HepG2 (cell line): ENCODE results near the gene MMP3. TPM values are rescaled to one million over a fixed set of nuclear protein-coding genes. Genes with fewer than 3 reads are reported as not detected.

Experiments used
- ATAC-seq: fragments of 200-7000 bp; cut with Tn5 transposase; 3 replicates; pipeline ENCODE4 v1.9.1; 2020; ENCODE audit warnings: mild to moderate bottlenecking, moderate library complexity
- BruUV-seq: library from RNA; stranded (reverse); fragments of 400-500 nt; replicated peaks from 2 replicates; lab custom pipeline; 2021; lab: Mats Ljungman, UMichigan
- CTCF ChIA-PET: fragments of 300-600 bp; formaldehyde crosslinking; extraction: SDS; loops from one replicate; lab custom pipeline; 2021; ENCODE audit warnings: low total read pairs, inconsistent platforms, low intra/inter-chr PET ratio; lab: Yijun Ruan, JAX
- POLR2A ChIA-PET: fragments of 350-600 bp; sonication (Branson Sonifier 250); formaldehyde crosslinking; loops from one replicate; lab custom pipeline; 2020; ENCODE audit warnings: antibody characterized with exemption, inconsistent platforms; lab: Yijun Ruan, JAX
- DNase-seq: peaks from one replicate; pipeline ENCODE4 v3.0.0-alpha.2; 2015; ENCODE audit warnings: low spot score
- FAIRE-seq: peaks from 3 replicates; lab custom pipeline; 2011; peaks lifted over from hg19 to GRCh38; lab: Jason Lieb, UNC
- H2AFZ ChIP-seq: one replicate; pipeline ENCODE4 v1.6.1; 2011; ENCODE audit warnings: low read length, inconsistent platforms
- H3K27ac ChIP-seq: fragments of 300-600 bp; 3 replicates; pipeline ENCODE4 v1.8.0; 2011; ENCODE audit warnings: mixed run types, mild to moderate bottlenecking, mixed read lengths, low read length, inconsistent platforms; ENCODE audit not compliant: insufficient read depth; ENCODE audit errors: extremely low read length
- H3K27me3 ChIP-seq, 2 experiments: fragments of 200-600 bp in 1 of 2; 2 replicates in 1 of 2; 3 replicates in 1 of 2; pipeline versions ENCODE4 v1.6.0 to v1.8.0; 2011; ENCODE audit warnings: low read length in 2 of 2, mild to moderate bottlenecking in 2 of 2, moderate library complexity in 2 of 2, inconsistent platforms in 1 of 2; ENCODE audit not compliant: insufficient read depth in 2 of 2, control insufficient read depth in 1 of 2
- H3K36me3 ChIP-seq, 2 experiments: fragments of 200-600 bp in 1 of 2; replicated peaks in 1 of 2; 2 replicates in 1 of 2; 3 replicates in 1 of 2; pipeline versions ENCODE4 v1.5.1 to v1.8.0; 2011; ENCODE audit warnings: low read length in 2 of 2, inconsistent platforms in 1 of 2; ENCODE audit not compliant: insufficient read depth in 2 of 2, control insufficient read depth in 1 of 2
- H3K4me1 ChIP-seq: 2 replicates; pipeline ENCODE4 v1.5.1; 2012; ENCODE audit warnings: low read length, inconsistent platforms; ENCODE audit not compliant: insufficient read depth
- H3K4me2 ChIP-seq: 2 replicates; pipeline ENCODE4 v1.6.0; 2011; ENCODE audit warnings: low read depth, low read length, inconsistent platforms
- H3K4me3 ChIP-seq, 3 experiments: fragments of 200-600 bp in 1 of 3; sonication (generic), shearing (Covaris generic) in 1 of 3; replicated peaks in 1 of 3; 2 replicates each; pipeline ENCODE4 v1.5.1; 2011 to 2016; ENCODE audit warnings: low read length in 3 of 3, inconsistent platforms in 2 of 3, low read depth in 2 of 3, mild to moderate bottlenecking in 2 of 3, control low read depth in 1 of 3, mixed read lengths in 1 of 3; ENCODE audit not compliant: insufficient read depth in 1 of 3
- H3K79me2 ChIP-seq: one replicate; pipeline ENCODE4 v1.6.1; 2011; ENCODE audit warnings: low read length, inconsistent platforms; ENCODE audit not compliant: insufficient read depth
- H3K9ac ChIP-seq: 2 replicates; pipeline ENCODE4 v1.6.0; 2011; ENCODE audit warnings: mild to moderate bottlenecking, low read depth, low read length, inconsistent platforms; ENCODE audit not compliant: insufficient read depth
- H3K9me3 ChIP-seq: 2 replicates; pipeline ENCODE4 v1.5.1; 2012; ENCODE audit warnings: mild to moderate bottlenecking, low read length
- H4K20me1 ChIP-seq: 2 replicates; pipeline ENCODE4 v1.6.0; 2011; ENCODE audit warnings: inconsistent platforms, mild to moderate bottlenecking, low read length, moderate library complexity; ENCODE audit not compliant: insufficient read depth
- AGO2 ChIP-seq: fragments of 200-400 bp; formaldehyde crosslinking; optimal IDR thresholded peaks from 2 replicates; pipeline ENCODE3; 2017; ENCODE audit warnings: mild to moderate bottlenecking, low read depth, low read length, moderate library complexity
- BRCA1 ChIP-seq: sonication (generic); formaldehyde crosslinking; IDR thresholded peaks from 2 replicates; pipeline ENCODE4 v1.4.0; 2020; ENCODE audit warnings: missing genetic modification reagents
- CHD2 ChIP-seq: IDR thresholded peaks from 2 replicates; pipeline ENCODE4 v1.6.1; 2011; ENCODE audit warnings: low read depth, low read length, improper control_type of control experiment
- DMTF1 ChIP-seq: sonication (generic); formaldehyde crosslinking; IDR thresholded peaks from 2 replicates; pipeline ENCODE4 v1.4.0; 2020; ENCODE audit warnings: mild to moderate bottlenecking, missing genetic modification reagents
- EED ChIP-seq: sonication (generic); formaldehyde crosslinking; IDR thresholded peaks from 2 replicates; pipeline ENCODE4 v1.5.0; 2020; ENCODE audit warnings: mild to moderate bottlenecking, missing genetic modification reagents
- FOXO1 ChIP-seq: sonication (generic); formaldehyde crosslinking; IDR thresholded peaks from 2 replicates; pipeline ENCODE4 v1.4.0; 2020; ENCODE audit warnings: missing genetic modification reagents
- HNF4G ChIP-seq, 2 experiments: sonication (generic) in 1 of 2; formaldehyde crosslinking in 1 of 2; IDR thresholded peaks; 2 replicates each; pipeline versions ENCODE4 v1.4.0 to v1.6.1; 2011 to 2020; ENCODE audit warnings: borderline replicate concordance in 2 of 2, low read depth in 2 of 2, mild to moderate bottlenecking in 2 of 2, low read length in 1 of 2, missing genetic modification reagents in 1 of 2, moderate library complexity in 1 of 2
- JARID2 ChIP-seq: sonication (generic); formaldehyde crosslinking; IDR thresholded peaks from 2 replicates; pipeline ENCODE4 v1.8.1; 2023; ENCODE audit warnings: missing genetic modification reagents, inconsistent platforms; ENCODE audit not compliant: insufficient replicate concordance
- KLF16 ChIP-seq, 2 experiments: sonication (generic) in 1 of 2; formaldehyde crosslinking in 1 of 2; IDR thresholded peaks; 2 replicates each; pipeline versions ENCODE4 v1.6.1 to v1.8.0; 2016 to 2023; ENCODE audit warnings: missing genetic modification reagents in 2 of 2, missing compliant biosample characterization in 1 of 2
- MTA3 ChIP-seq: sonication (generic); formaldehyde crosslinking; IDR thresholded peaks from 2 replicates; pipeline ENCODE4 v1.4.0; 2020; ENCODE audit warnings: missing genetic modification reagents
- THAP7 ChIP-seq: sonication (generic); formaldehyde crosslinking; IDR thresholded peaks from 2 replicates; pipeline ENCODE4 v1.8.1; 2023; ENCODE audit warnings: mild to moderate bottlenecking, missing genetic modification reagents
- ZBTB44 ChIP-seq: sonication (generic); formaldehyde crosslinking; IDR thresholded peaks from 2 replicates; pipeline ENCODE4 v1.4.0; 2020; ENCODE audit warnings: missing genetic modification reagents
- ZNF44 ChIP-seq: sonication (generic); formaldehyde crosslinking; IDR thresholded peaks from 2 replicates; pipeline ENCODE4 v1.5.1; 2020; ENCODE audit warnings: mild to moderate bottlenecking, missing genetic modification reagents
- ZNF512 ChIP-seq: sonication (generic); formaldehyde crosslinking; IDR thresholded peaks from 2 replicates; pipeline ENCODE4 v1.4.0; 2020; ENCODE audit warnings: mild to moderate bottlenecking, missing genetic modification reagents
- ZNF512B ChIP-seq: sonication (generic); formaldehyde crosslinking; IDR thresholded peaks from 2 replicates; pipeline ENCODE4 v1.5.1; 2020; ENCODE audit warnings: missing genetic modification reagents, mild to moderate bottlenecking, borderline replicate concordance
- ZSCAN22 ChIP-seq: sonication (generic); formaldehyde crosslinking; IDR thresholded peaks from 2 replicates; pipeline ENCODE4 v1.4.0; 2020; ENCODE audit warnings: mild to moderate bottlenecking, missing genetic modification reagents
- WGBS: methylation state at CpG from one replicate; pipeline ENCODE4 v1.1.6; 2017; ENCODE audit warnings: low lambda C conversion rate; 5-methylcytosine and 5-hydroxymethylcytosine counted together
- in situ Hi-C: cut with HindIII; loops from 2 replicates; pipeline ENCODE4 v1.10.0; 2017; ENCODE audit warnings: low pct_unique_long_range_greater_than_20kb; ENCODE audit not compliant: extremely low pct_ligation_motif_present
- intact Hi-C: fragments of 100-400 bp; cut with micrococcal nuclease; formaldehyde crosslinking; loops from one replicate; pipeline ENCODE4 v1.10.0; 2022; ENCODE audit not compliant: unreplicated experiment
- polyA plus RNA-seq, 8 experiments: library from polyadenylated mRNA; depleted of rRNA in 3 of 8; stranded (reverse) in 7 of 8; unstranded in 1 of 8; fragments of >200 nt; fragmentation: Illumina TruSeq in 4 of 8; extraction: Trizol in 4 of 8; gene quantifications; 2 replicates each; pipeline versions ENCODE4 v1.2.1 to v1.2.3, GENCODE V29; 2011 to 2016; ENCODE audit warnings: low read depth in 4 of 8, missing spikeins in 1 of 8, mixed read lengths in 1 of 8; ENCODE audit not compliant: insufficient read depth in 1 of 8
- total RNA-seq, 5 experiments: library from RNA; depleted of rRNA; stranded (reverse); fragments of >200 nt; fragmentation: Illumina TruSeq; extraction: Trizol; gene quantifications; 2 replicates each; pipeline ENCODE4 v1.2.3, GENCODE V29; 2016; ENCODE audit warnings: low read depth in 1 of 5

The MMP3 gene
- total and polyA plus RNA-seq, 2 of the 13 experiments (the other 11 are each of a cell fraction or from before 2014, with no cell fraction given), result 1.2 to 1.5 TPM

- H3K27ac ChIP-seq, result no peak overlapping the region
- no peak overlapping the region for H3K4me2 ChIP-seq
- H3K79me2 ChIP-seq, result no peaks in the 10 kb centered on the region
- H3K27me3 ChIP-seq, result no peaks in the 10 kb centered on the region
- BruUV-seq, result no TSS peak
- no peaks in the 10 kb centered on the region for H3K9me3 ChIP-seq
- no peak for ATAC-seq
- FAIRE-seq, result no peak
- intact Hi-C loops, result no loop called here
- ChIA-PET POLR2A (no interaction called here), CTCF (no interaction called here)
- H3K4me3 ChIP-seq, result no peak overlapping the region
- H3K9ac ChIP-seq, result no peak overlapping the region
- in situ Hi-C loops, result no loop called here
- H3K36me3 ChIP-seq, result no peaks in the 10 kb centered on the region
- no peak for DNase-seq
- no peaks in the 10 kb centered on the region for H4K20me1 ChIP-seq
- peaks cover under 1% of the 10 kb centered on the region; the same call in 1 of the 2 replicates for H3K4me1 ChIP-seq
- H2AFZ ChIP-seq, result no peak overlapping the region
- WGBS, result 38% methylated on average over 2 of the region's 2 CpGs
- TF ChIP-seq ZSCAN22 (CRISPR knock-in tag), result no peak
- no peak for TF ChIP-seq ZNF44 (CRISPR knock-in tag)
- TF ChIP-seq JARID2 (CRISPR knock-in tag), result no peak
- TF ChIP-seq MTA3 (CRISPR knock-in tag), result no peak
- no peak for TF ChIP-seq FOXO1
- no peak for TF ChIP-seq ZNF512B
- no peak for TF ChIP-seq THAP7 (CRISPR knock-in tag)
- TF ChIP-seq EED (CRISPR knock-in tag), result no peak
- no peak for TF ChIP-seq ZNF512 (CRISPR knock-in tag)
- no peak for TF ChIP-seq CHD2
- TF ChIP-seq DMTF1 (CRISPR knock-in tag), result no peak
- no peak for TF ChIP-seq HNF4G (IDR thresholded peaks at IDR 0.05; ENCODE audit: borderline replicate concordance, low read depth, low read length)
- no peak for TF ChIP-seq HNF4G (CRISPR knock-in tag; IDR thresholded peaks at IDR 0.05; ENCODE audit: borderline replicate concordance, low read depth)
- TF ChIP-seq AGO2, result no peak
- no peak for TF ChIP-seq ZBTB44 (CRISPR knock-in tag)
- TF ChIP-seq BRCA1 (CRISPR knock-in tag), result no peak
- no peak for TF ChIP-seq KLF16 (CRISPR knock-in tag; IDR thresholded peaks at IDR 0.05)
These were observed 5.8 kb downstream of the MMP3 start for GRCh38 chr11:102837646-102838045.
